ENCODE data around the gene C19orf81. TPM values are rescaled to one million over a fixed set of nuclear protein-coding genes. Genes with fewer than 3 reads are reported as not detected.

The C19orf81 gene
- total and polyA plus RNA-seq, 2 experiments from 2014 or later = 1.6 TPM; not detected in 1

- no peaks in the 10 kb centered on the region for H3K9me2 ChIP-seq (ENCODE audit: insufficient read depth)
- H2AFZ ChIP-seq = no peak within 1 kb of the TSS
- H3K9me3 ChIP-seq (ENCODE audit: low read depth) = no peaks in the 10 kb centered on the region
- in situ Hi-C loops (cut with MboI) = no loop called here
- H3K4me1 ChIP-seq (ENCODE audit: insufficient read depth) = no peaks in the 10 kb centered on the region
- 5 to 9% methylated on average over 28 to 67 of the region's 76 CpGs for WGBS, 2 experiments (ENCODE audit: low coverage in 1 of 2, low lambda C conversion rate in 2 of 2, missing lambda C conversion rate in 2 of 2)
- no peaks in the 10 kb centered on the region for H3K36me3 ChIP-seq (ENCODE audit: low read depth)
- peak within 1 kb of the TSS; percentile 43; the same call in 1 of the 2 replicates for H3K4me3 ChIP-seq
- H3K9ac ChIP-seq = no peak within 1 kb of the TSS
- DNase-seq = peak; percentile 72
- no peak within 1 kb of the TSS for H3K27ac ChIP-seq
- H4K20me1 ChIP-seq (ENCODE audit: insufficient read depth) = no peaks in the 10 kb centered on the region
- peaks cover 35% of the 10 kb centered on the region for H3K27me3 ChIP-seq (replicated peaks; ENCODE audit: insufficient read depth)
- no peaks in the 10 kb centered on the region for H3F3A ChIP-seq (ENCODE audit: insufficient read depth)
- TF ChIP-seq EZH2phosphoT487 (IDR thresholded peaks at IDR 0.05; ENCODE audit: insufficient read depth, low read depth) (no peak), EZH2 (IDR thresholded peaks at IDR 0.05; ENCODE audit: insufficient read depth, poor library complexity, severe bottlenecking) (no peak)
- peak within 1 kb of the TSS; percentile 48 for H3K4me2 ChIP-seq (ENCODE audit: unreplicated experiment)
- H3K79me2 ChIP-seq (ENCODE audit: insufficient read depth) = no peaks in the 10 kb centered on the region
These were observed 9.8 kb upstream of the C19orf81 start, which contains the start of gene SYT3 for GRCh38 chr19:50639121-50640112. TSS of gene SYT3 (minus strand) at chr19:50639881. CDS start at chr19:50637411, 2,470 bp downstream.

GRCh38 chr19:50640368-50640767, 8.9 kb upstream of the C19orf81 start:
- no peak overlapping the region for H3K4me2 ChIP-seq (ENCODE audit: unreplicated experiment)
- WGBS, 2 experiments (ENCODE audit: low coverage in 1 of 2, low lambda C conversion rate in 2 of 2, missing lambda C conversion rate in 2 of 2) = 40 to 52% methylated on average over 2 of the region's 2 CpGs
- in situ Hi-C loops (cut with MboI) = no loop called here

GRCh38 chr19:50644315-50644915, 4.8 kb upstream of the C19orf81 start:
- Histone ChIP-seq H3K27ac (no peak overlapping the region), H3K4me3 (no peak overlapping the region), H3K9ac (no peak overlapping the region), H3K9me2 (ENCODE audit: insufficient read depth) (no peaks in the 10 kb centered on the region), H3F3A (ENCODE audit: insufficient read depth) (no peaks in the 10 kb centered on the region), H3K4me1 (ENCODE audit: insufficient read depth) (no peaks in the 10 kb centered on the region), H3K79me2 (ENCODE audit: insufficient read depth) (no peaks in the 10 kb centered on the region), H3K36me3 (ENCODE audit: low read depth) (no peaks in the 10 kb centered on the region), H4K20me1 (ENCODE audit: insufficient read depth) (no peaks in the 10 kb centered on the region), H3K4me2 (ENCODE audit: unreplicated experiment) (no peak overlapping the region), H2AFZ (no peak overlapping the region), H3K9me3 (ENCODE audit: low read depth) (no peaks in the 10 kb centered on the region), H3K27me3 (replicated peaks; ENCODE audit: insufficient read depth) (peaks cover 15% of the 10 kb centered on the region)
- WGBS, 2 experiments (ENCODE audit: low coverage in 1 of 2, low lambda C conversion rate in 2 of 2, missing lambda C conversion rate in 2 of 2) = 0 to 7% methylated on average over 1 of the region's 1 CpG
- in situ Hi-C loops (cut with MboI) = no loop called here
- DNase-seq = no peak
- TF ChIP-seq EZH2phosphoT487 (IDR thresholded peaks at IDR 0.05; ENCODE audit: insufficient read depth, low read depth) (no peak), EZH2 (IDR thresholded peaks at IDR 0.05; ENCODE audit: insufficient read depth, poor library complexity, severe bottlenecking) (no peak)

More at GRCh38 chr19:50640368-50640767, 8.9 kb upstream of the C19orf81 start:
- Histone ChIP-seq H3K4me1 (ENCODE audit: insufficient read depth) (no peaks in the 10 kb centered on the region), H2AFZ (no peak overlapping the region), H3K9me3 (ENCODE audit: low read depth) (no peaks in the 10 kb centered on the region), H3K79me2 (ENCODE audit: insufficient read depth) (no peaks in the 10 kb centered on the region), H4K20me1 (ENCODE audit: insufficient read depth) (no peaks in the 10 kb centered on the region), H3K27ac (no peak overlapping the region), H3K36me3 (ENCODE audit: low read depth) (no peaks in the 10 kb centered on the region), H3K4me3 (no peak overlapping the region), H3K9ac (no peak overlapping the region), H3K9me2 (ENCODE audit: insufficient read depth) (no peaks in the 10 kb centered on the region), H3K27me3 (replicated peaks; ENCODE audit: insufficient read depth) (peaks cover 35% of the 10 kb centered on the region), H3F3A (ENCODE audit: insufficient read depth) (no peaks in the 10 kb centered on the region)
- DNase-seq = no peak
- TF ChIP-seq EZH2 (IDR thresholded peaks at IDR 0.05; ENCODE audit: insufficient read depth, poor library complexity, severe bottlenecking) (no peak), EZH2phosphoT487 (IDR thresholded peaks at IDR 0.05; ENCODE audit: insufficient read depth, low read depth) (no peak)

GRCh38 chr19:50645107-50645506, 4.1 kb upstream of the C19orf81 start:
- no peaks in the 10 kb centered on the region for H4K20me1 ChIP-seq (ENCODE audit: insufficient read depth)
- TF ChIP-seq EZH2 (IDR thresholded peaks at IDR 0.05; ENCODE audit: insufficient read depth, poor library complexity, severe bottlenecking) (no peak), EZH2phosphoT487 (IDR thresholded peaks at IDR 0.05; ENCODE audit: insufficient read depth, low read depth) (no peak)
- 41 to 42% methylated on average over 6 of the region's 6 CpGs for WGBS, 2 experiments (ENCODE audit: low coverage in 1 of 2, low lambda C conversion rate in 2 of 2, missing lambda C conversion rate in 2 of 2)
- H3K9me2 ChIP-seq (ENCODE audit: insufficient read depth) = no peaks in the 10 kb centered on the region
- H3K27ac ChIP-seq = no peak overlapping the region
- no peaks in the 10 kb centered on the region for H3F3A ChIP-seq (ENCODE audit: insufficient read depth)
- in situ Hi-C loops (cut with MboI) = no loop called here
- H3K9me3 ChIP-seq (ENCODE audit: low read depth) = no peaks in the 10 kb centered on the region
- H3K36me3 ChIP-seq (ENCODE audit: low read depth) = no peaks in the 10 kb centered on the region
- H3K4me2 ChIP-seq (ENCODE audit: unreplicated experiment) = no peak overlapping the region
- no peak for DNase-seq
- H3K9ac ChIP-seq = no peak overlapping the region
- H2AFZ ChIP-seq = no peak overlapping the region
- H3K4me1 ChIP-seq (ENCODE audit: insufficient read depth) = no peaks in the 10 kb centered on the region
- peaks cover 8% of the 10 kb centered on the region for H3K27me3 ChIP-seq (replicated peaks; ENCODE audit: insufficient read depth)
- no peaks in the 10 kb centered on the region for H3K79me2 ChIP-seq (ENCODE audit: insufficient read depth)
- no peak overlapping the region for H3K4me3 ChIP-seq

All from GM23248 (cell line).